Large intestine (tissue), 3 donors: Measurements from ENCODE around the gene AQR. TPM values are rescaled to one million over a fixed set of nuclear protein-coding genes. Genes with fewer than 3 reads are reported as not detected.
A peak's percentile ranks its signal among the peaks of the same experiment; 100 is the strongest.
"Not testable (repeated sequence)": the region's sequence is repeated elsewhere in the genome, so short reads cannot be mapped to it uniquely, and the experiment has no call there.

Experiments
- DNase-seq, 2 donors: peaks; one replicate each; pipeline versions ENCODE4 v3.0.0 to v3.0.0-alpha.2; 2013
- H3K27ac ChIP-seq: one replicate; pipeline ENCODE4 v1.5.1; 2013; ENCODE audit warnings: low read length
- H3K27me3 ChIP-seq: 2 replicates; pipeline ENCODE4 v1.6.1; 2013; ENCODE audit warnings: low read length; ENCODE audit not compliant: control insufficient read depth, insufficient read depth
- H3K36me3 ChIP-seq: 2 replicates; pipeline ENCODE4 v1.6.1; 2013; ENCODE audit warnings: low read length; ENCODE audit not compliant: control insufficient read depth, insufficient read depth
- H3K4me1 ChIP-seq: one replicate; pipeline ENCODE4 v1.6.1; 2013; ENCODE audit warnings: low read length; ENCODE audit not compliant: control insufficient read depth, insufficient read depth
- H3K4me3 ChIP-seq: one replicate; pipeline ENCODE4 v1.5.1; 2013; ENCODE audit warnings: low read length
- H3K9me3 ChIP-seq: one replicate; pipeline ENCODE4 v1.6.1; 2013; ENCODE audit warnings: mild to moderate bottlenecking, low read depth, low read length, moderate library complexity; ENCODE audit not compliant: control insufficient read depth
- WGBS: methylation state at CpG from one replicate; pipeline ENCODE4 v1.1.5; 2013; ENCODE audit warnings: low lambda C conversion rate; ENCODE audit not compliant: insufficient coverage; 5-methylcytosine and 5-hydroxymethylcytosine counted together
- polyA plus RNA-seq: library from polyadenylated mRNA; unstranded; fragments of 120-200 nt; gene quantifications from one replicate; pipeline ENCODE4 v1.2.1, GENCODE V29; 2013

AQR gene
- polyA plus RNA-seq, 1 donor = 27.5 TPM

DNA sequence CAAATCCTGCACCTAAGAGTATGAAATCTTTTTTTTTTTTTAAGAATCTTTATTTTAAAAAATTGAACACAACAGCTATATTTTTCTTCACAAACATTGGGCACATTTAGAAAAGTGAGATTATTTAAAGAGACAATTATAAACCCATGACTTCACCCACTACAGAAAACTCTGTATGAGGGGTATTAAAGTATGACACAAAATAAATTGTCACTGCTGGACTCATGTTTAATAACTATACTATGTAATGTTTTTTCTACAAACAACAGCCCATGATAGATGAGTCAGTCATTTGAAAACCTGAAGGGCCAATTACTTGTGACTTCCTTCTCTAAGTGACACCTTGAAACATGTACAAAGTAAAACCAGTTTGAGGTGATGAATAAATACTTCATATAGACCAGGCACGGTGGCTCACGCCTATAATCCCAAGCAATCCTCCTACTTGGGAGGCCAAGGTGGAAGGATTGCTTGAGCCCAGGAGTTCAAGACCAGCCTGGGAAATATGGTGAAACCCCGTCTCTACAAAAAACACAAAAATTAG, 36.0 kb downstream of the AQR start:
- Histone ChIP-seq H3K9me3 (no peaks in the 10 kb centered on the region), H3K36me3 (peaks cover 50% of the 10 kb centered on the region), H3K4me3 (no peak overlapping the region), H3K4me1 (no peaks in the 10 kb centered on the region), H3K27me3 (no peaks in the 10 kb centered on the region), H3K27ac (no peak overlapping the region)
- no CpG with 5 or more reads among the region's 3 CpGs for WGBS
- DNase-seq = no peak

DNA sequence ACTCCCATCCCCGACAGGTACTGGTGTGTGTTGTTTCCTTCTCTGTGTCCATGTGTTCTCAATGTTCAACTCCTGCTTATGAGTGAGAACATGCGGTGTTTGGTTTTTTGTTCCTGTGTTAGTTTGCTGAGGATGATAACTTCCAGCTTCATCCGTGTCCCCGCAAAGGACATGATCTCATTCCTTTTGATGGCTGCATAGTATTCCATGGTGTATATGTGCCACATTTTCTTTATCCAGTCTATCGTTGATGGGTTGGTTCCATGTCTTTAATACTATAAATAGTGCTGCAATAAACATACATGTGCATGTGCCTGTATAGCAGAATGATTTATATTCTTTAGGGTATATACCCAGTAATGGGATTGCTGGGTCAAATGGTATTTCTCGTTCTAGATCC, 41.2 kb downstream of the AQR start:
- H3K4me1 ChIP-seq, H3K9me3 ChIP-seq, DNase-seq, H3K27ac ChIP-seq, H3K4me3 ChIP-seq, H3K27me3 ChIP-seq: not testable (repeated sequence)
- H3K36me3 ChIP-seq = peaks cover 51% of the 10 kb centered on the region
- WGBS = 100% methylated on average over 2 of the region's 6 CpGs

DNA sequence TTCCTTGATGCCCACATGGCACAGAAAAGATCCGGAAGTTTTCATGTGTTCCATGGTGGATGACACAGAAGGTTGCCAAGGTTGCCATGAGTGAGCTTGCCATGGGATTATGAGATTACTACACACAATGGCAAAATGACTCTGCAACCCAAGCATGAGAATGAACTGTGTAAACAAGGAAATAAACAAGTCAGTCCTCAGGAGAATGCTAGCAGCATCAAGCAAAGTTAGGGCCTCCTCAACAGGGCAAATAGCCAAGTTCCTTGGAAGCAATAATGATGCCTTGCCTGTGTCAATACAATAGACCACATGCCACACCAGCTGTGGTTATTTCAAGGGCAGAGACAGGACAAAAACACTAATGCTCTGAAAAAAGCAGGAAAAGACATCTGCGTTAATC, 41.8 kb downstream of the AQR start:
- Histone ChIP-seq H3K9me3 (no peaks in the 10 kb centered on the region), H3K4me1 (no peaks in the 10 kb centered on the region), H3K27me3 (no peaks in the 10 kb centered on the region), H3K4me3 (no peak overlapping the region), H3K36me3 (peaks cover 48% of the 10 kb centered on the region), H3K27ac (no peak overlapping the region)
- peak in 1 of 2 donors; percentile 3 for DNase-seq
- WGBS = 100% methylated on average over 1 of the region's 2 CpGs

DNA sequence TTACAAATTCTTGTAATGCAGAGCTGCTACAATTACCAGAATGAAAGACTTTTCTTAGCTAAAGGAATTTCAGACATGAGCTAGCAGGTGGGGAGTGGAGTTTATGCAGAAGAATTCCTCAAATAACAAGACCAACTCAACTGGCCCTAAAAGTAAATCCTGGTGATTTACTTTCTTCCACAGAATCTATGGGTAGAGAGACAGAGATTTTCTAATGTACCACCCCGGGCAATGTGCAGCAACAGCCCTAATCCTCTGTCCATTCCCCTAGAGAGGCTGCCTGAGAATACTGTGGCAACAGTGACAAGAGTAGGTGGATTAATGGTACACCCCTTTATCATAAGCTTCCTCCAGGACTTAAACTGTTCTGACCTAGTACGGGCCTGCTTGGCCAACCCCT, 55.2 kb downstream of the AQR start:
- Histone ChIP-seq H3K36me3 (peaks cover 46% of the 10 kb centered on the region), H3K4me3 (no peak overlapping the region), H3K9me3 (no peaks in the 10 kb centered on the region), H3K27me3 (no peaks in the 10 kb centered on the region), H3K27ac (no peak overlapping the region), H3K4me1 (no peaks in the 10 kb centered on the region)
- DNase-seq = no peak
- WGBS = 100% methylated on average over 2 of the region's 2 CpGs

DNA sequence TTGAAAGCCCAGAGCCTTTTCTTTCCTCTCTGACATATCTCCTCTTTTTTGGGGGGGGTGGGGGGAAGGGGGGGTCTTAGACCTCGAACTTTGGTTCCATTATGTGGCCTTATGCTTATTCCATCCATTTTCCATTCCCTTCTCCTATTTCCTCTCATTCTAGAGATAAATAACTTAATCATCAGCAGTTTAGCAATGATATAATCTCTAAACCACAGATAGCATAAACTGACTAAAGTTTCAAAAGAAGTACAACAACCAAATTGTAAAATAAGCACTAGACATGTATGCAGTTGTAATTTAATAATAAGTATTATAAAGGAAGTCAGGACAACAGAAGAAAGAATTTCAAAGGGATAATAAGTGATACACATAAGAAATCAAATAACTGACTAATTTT, 64.5 kb downstream of the AQR start:
- peaks cover 37% of the 10 kb centered on the region for H3K36me3 ChIP-seq

DNA sequence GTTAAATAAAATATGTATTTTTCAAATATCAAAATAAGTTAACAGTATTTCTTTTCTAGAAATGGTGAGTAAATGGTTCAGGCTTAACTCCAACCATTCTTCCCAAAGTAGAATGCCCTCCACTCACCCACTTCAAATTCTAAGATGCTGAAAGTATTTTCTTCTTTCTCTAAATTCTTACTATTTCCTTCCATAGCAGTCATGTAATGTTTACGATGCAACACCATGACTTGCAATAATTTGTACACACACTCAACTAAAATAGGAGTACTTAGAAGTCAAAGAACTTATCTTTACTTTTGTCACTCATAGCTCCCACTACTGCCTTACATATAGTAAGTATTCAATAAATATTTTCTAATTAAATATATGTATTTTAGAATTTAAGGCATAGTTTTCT, 65.0 kb downstream of the AQR start:
- Histone ChIP-seq H3K27ac (no peak overlapping the region), H3K9me3 (no peaks in the 10 kb centered on the region), H3K4me1 (no peaks in the 10 kb centered on the region), H3K27me3 (no peaks in the 10 kb centered on the region), H3K4me3 (no peak overlapping the region), H3K36me3 (peaks cover 39% of the 10 kb centered on the region)
- 100% methylated on average over 1 of the region's 1 CpG for WGBS
- no peak for DNase-seq

More for the DNA sequence above, 64.5 kb downstream of the AQR start:
- no peaks in the 10 kb centered on the region for H3K4me1 ChIP-seq
- WGBS = no CpG with 5 or more reads among the region's 1 CpG
- no peak for DNase-seq
- H3K9me3 ChIP-seq = no peaks in the 10 kb centered on the region
- no peaks in the 10 kb centered on the region for H3K27me3 ChIP-seq
- H3K4me3 ChIP-seq = no peak overlapping the region
- H3K27ac ChIP-seq = no peak overlapping the region

DNA sequence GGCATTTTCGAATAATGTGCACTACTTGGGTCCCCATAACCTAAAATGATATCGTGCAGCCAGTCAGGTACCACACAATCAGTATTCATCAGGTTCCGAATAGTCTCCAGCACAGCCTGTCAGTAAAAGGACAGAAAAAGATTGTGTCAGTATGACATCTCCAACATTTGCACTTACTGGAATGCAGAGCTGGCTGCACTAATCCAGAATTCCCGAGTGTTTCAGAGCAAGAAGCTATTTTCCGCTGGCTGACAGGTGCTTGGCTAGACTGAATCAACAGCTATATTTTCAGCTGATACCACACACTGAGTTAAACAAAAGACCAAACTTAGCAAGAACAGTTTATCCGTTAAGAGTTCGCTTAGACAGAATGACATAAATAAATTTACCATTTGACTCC, 68.8 kb downstream of the AQR start:
- Histone ChIP-seq H3K9me3 (no peaks in the 10 kb centered on the region), H3K27me3 (no peaks in the 10 kb centered on the region), H3K4me3 (no peak overlapping the region), H3K36me3 (peaks cover 42% of the 10 kb centered on the region), H3K27ac (no peak overlapping the region), H3K4me1 (no peaks in the 10 kb centered on the region)
- no CpG with 5 or more reads among the region's 7 CpGs for WGBS
- no peak for DNase-seq

DNA sequence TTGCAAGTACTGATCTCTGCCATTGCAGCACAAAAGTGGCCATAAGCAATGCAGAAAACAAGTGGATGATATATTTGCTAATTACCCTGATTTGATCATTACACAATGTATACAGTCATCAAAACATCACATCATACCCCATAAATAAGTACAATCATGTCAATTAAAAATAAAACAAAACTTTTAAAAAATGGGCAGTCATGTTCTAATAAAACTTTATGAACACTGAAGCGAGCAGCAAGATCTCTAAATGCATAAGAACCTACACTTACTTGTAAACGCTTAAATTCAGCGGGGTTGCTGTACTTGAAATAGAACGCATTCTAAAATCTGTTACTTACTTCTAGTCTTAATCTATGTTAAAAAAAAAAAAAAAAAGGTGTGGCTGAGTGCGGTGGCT, 73.4 kb downstream of the AQR start:
- DNase-seq = no peak
- H3K4me1 ChIP-seq = no peaks in the 10 kb centered on the region
- H3K27ac ChIP-seq = no peak overlapping the region
- peaks cover 45% of the 10 kb centered on the region for H3K36me3 ChIP-seq
- H3K4me3 ChIP-seq = no peak overlapping the region
- H3K9me3 ChIP-seq = peaks cover 7% of the 10 kb centered on the region
- no peaks in the 10 kb centered on the region for H3K27me3 ChIP-seq
- WGBS = no CpG with 5 or more reads among the region's 5 CpGs

DNA sequence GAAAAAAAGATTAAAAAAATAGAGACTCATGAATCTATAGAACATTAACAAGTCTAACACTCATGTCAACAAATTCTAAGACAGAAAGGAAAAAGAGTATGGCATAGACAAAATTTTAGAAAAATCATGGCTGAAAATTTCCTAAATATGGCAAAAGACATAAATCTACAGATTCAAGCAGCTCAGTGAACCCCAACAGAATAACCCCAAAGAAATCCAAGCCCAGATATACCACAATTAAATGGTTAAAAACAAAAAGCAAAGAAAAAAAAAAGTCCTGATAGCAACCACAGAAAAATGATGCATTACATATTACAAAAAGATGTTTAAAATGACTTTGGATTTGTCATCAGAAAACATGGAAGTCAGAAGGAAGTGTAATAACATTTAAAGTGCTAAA, 75.6 kb downstream of the AQR start:
- H3K4me3 ChIP-seq = no peak overlapping the region
- H3K4me1 ChIP-seq = no peaks in the 10 kb centered on the region
- peaks cover 41% of the 10 kb centered on the region for H3K36me3 ChIP-seq
- no peak for DNase-seq
- H3K9me3 ChIP-seq = peaks cover 7% of the 10 kb centered on the region
- no peak overlapping the region for H3K27ac ChIP-seq
- no peaks in the 10 kb centered on the region for H3K27me3 ChIP-seq

DNA sequence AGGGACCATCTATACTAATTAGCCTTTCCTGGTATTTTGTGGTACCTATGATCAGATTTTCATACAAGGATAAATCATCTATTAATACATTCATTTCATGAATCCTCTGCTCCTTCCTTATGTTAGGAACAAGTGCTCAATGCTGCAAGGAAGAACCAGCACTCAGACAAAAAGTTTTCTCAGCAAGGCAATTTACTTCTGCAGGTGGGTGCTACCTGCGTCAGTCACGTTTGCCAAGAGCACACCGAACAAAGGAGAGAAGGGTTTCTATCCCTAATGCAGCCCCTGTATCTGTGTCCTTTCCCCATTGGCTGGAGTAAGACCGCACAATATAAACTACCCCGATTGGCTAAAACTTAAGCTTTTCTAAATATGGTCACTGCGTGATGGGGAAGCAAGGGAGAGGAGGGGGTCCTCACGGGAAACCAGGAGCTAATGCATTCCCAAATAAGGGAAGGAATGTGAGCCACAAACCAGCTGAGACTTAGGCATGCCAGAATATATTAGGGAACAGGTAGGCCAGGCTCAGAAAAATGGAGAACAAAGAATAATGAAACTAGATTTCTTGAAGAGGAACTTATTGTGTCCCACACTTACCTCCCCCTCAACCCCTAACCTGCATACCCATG, 76.5 kb downstream of the AQR start:
- H3K4me1 ChIP-seq = no peaks in the 10 kb centered on the region
- WGBS = no CpG with 5 or more reads among the region's 7 CpGs
- no peak overlapping the region for H3K27ac ChIP-seq
- H3K4me3 ChIP-seq = no peak overlapping the region
- peaks cover 7% of the 10 kb centered on the region for H3K9me3 ChIP-seq
- no peaks in the 10 kb centered on the region for H3K27me3 ChIP-seq
- peaks cover 41% of the 10 kb centered on the region for H3K36me3 ChIP-seq
- no peak for DNase-seq

DNA sequence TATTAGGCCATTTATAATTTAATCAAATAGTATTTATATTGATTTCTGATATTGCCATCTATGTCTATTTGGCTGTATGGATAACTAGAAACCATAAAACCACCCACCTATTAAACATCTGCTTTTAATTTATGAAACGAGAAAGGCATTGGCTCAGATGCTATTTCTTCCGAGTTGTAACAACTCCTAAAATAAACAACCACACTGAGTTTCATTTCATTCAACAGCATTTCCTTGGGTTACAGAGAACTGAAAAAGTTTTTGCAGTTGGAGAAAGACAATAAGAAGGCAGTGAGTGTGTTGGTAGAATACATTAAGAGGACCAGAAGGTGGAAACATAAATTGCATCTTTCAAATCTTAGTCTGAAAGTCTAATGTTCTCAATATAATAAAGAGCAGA, 79.1 kb downstream of the AQR start:
- Histone ChIP-seq H3K36me3 (peaks cover 25% of the 10 kb centered on the region), H3K4me3 (no peak overlapping the region), H3K9me3 (peaks cover 7% of the 10 kb centered on the region), H3K27ac (no peak overlapping the region), H3K27me3 (no peaks in the 10 kb centered on the region), H3K4me1 (no peaks in the 10 kb centered on the region)
- DNase-seq = no peak
- 85% methylated on average over 2 of the region's 2 CpGs for WGBS
